Adrenal gland (tissue), 12 donors: ENCODE measurements around the gene OPRD1. TPM values are rescaled to one million over a fixed set of nuclear protein-coding genes. Genes with fewer than 3 reads are reported as not detected.
"Not testable (repeated sequence)": the region's sequence is repeated elsewhere in the genome, so short reads cannot be mapped to it uniquely, and the experiment has no call there.

ENCODE experiments used
- DNase-seq, 7 donors: peaks; one replicate each; pipeline ENCODE4 v3.0.0-alpha.2; 2019 to 2020
- H3K27ac ChIP-seq, 5 donors: fragments of 200-600 bp; sonication (generic) in 4 of 5; 1 replicate in 3 of 5; 2 replicates in 2 of 5; pipeline versions ENCODE4 v1.5.1 to v1.8.0; 2016 to 2020; ENCODE audit warnings: mild to moderate bottlenecking in 1 of 5
- H3K27me3 ChIP-seq: fragments of 200-600 bp; 2 replicates; pipeline ENCODE4 v1.8.0; 2021
- H3K36me3 ChIP-seq, 2 donors: fragments of 200-600 bp; replicated peaks in 1 of 2; 1 replicate in 1 of 2; 2 replicates in 1 of 2; pipeline versions ENCODE4 v1.5.1 to v1.8.0; 2018 to 2022
- H3K4me1 ChIP-seq, 2 donors: fragments of 200-600 bp; replicated peaks in 1 of 2; 1 replicate in 1 of 2; 2 replicates in 1 of 2; pipeline versions ENCODE4 v1.5.1 to v1.8.0; 2018 to 2021
- H3K4me3 ChIP-seq, 4 donors: fragments of 200-600 bp; sonication (generic) in 3 of 4; one replicate each; pipeline ENCODE4 v1.5.1; 2016 to 2018
- H3K9me3 ChIP-seq, 3 donors: fragments of 200-600 bp; sonication (generic) in 1 of 3; replicated peaks in 1 of 3; 1 replicate in 2 of 3; 2 replicates in 1 of 3; pipeline versions ENCODE4 v1.5.1 to v1.8.0; 2016 to 2021
- POLR2A ChIP-seq, 2 donors: fragments of 450-650 bp; IDR thresholded peaks; one replicate each; pipeline ENCODE4 v1.6.1; 2017; ENCODE audit warnings: antibody characterized with exemption in 2 of 2, mild to moderate bottlenecking in 2 of 2, moderate library complexity in 1 of 2
- WGBS, 4 donors: extraction: QIAGEN DNeasy Blood & Tissue Kit in 2 of 4; methylation state at CpG; one replicate each; pipeline versions ENCODE4 v1.1.5 to v1.1.7; 2013 to 2017; 5-methylcytosine and 5-hydroxymethylcytosine counted together
- intact Hi-C, 2 donors: fragments of 100-400 bp; cut with DNase I; formaldehyde crosslinking; loops; one replicate each; pipeline versions ENCODE4 v1.14.1 to v1.15.0; 2022 to 2023
- polyA plus RNA-seq, 3 donors: library from polyadenylated mRNA; stranded (reverse); fragments of 200-250 nt in 2 of 3; fragments of 350-450 nt in 1 of 3; fragmentation: Illumina TruSeq in 1 of 3; extraction: RNeasy Lipid Tissue Mini Kit (QIAGEN cat#74804) in 1 of 3; gene quantifications; one replicate each; pipeline ENCODE4 v1.2.3, GENCODE V29; 2013 to 2014
- total RNA-seq, 9 donors: library from RNA; depleted of rRNA in 4 of 9; stranded (reverse); fragments of >200 nt in 4 of 9; fragments of 120-200 nt in 1 of 9; fragmentation: NEBNext Ultra II Directional in 1 of 9; extraction: Animal tissue kit (Norgen Biotek cat#: 25700) in 1 of 9; gene quantifications; one replicate each; pipeline versions ENCODE4 v1.1.0 to v1.2.4, GENCODE V29; 2013 to 2023
- TF ChIP-seq, protein P1 (sequence below), 6 experiments: fragments of 450-650 bp in 4 of 6; fragments of 200-600 bp in 2 of 6; sonication (generic) in 1 of 6; IDR thresholded peaks; 1 replicate in 5 of 6; 2 replicates in 1 of 6; pipeline versions ENCODE4 v1.5.1 to v1.8.0; 2016 to 2021; ENCODE audit warnings: antibody characterized with exemption in 6 of 6, mild to moderate bottlenecking in 2 of 6, moderate library complexity in 1 of 6
- donor health status: healthy with polysubstance abuse.
- donor health status: Bipolar disorder and iron deficiency.
- donor health status: DM: yes; HTN: yes; CAD: no.
- donor health status: DM: no; HTN: no; CAD: no.
- donor health status: DM: no; HTN: no; CAD: no.
- donor health status: DM: yes; HTN: yes; CAD: no.

OPRD1 gene
- total and polyA plus RNA-seq, 12 donors: 0.06 to 1.8 (median 0.35) TPM; not detected in 4

DNA sequence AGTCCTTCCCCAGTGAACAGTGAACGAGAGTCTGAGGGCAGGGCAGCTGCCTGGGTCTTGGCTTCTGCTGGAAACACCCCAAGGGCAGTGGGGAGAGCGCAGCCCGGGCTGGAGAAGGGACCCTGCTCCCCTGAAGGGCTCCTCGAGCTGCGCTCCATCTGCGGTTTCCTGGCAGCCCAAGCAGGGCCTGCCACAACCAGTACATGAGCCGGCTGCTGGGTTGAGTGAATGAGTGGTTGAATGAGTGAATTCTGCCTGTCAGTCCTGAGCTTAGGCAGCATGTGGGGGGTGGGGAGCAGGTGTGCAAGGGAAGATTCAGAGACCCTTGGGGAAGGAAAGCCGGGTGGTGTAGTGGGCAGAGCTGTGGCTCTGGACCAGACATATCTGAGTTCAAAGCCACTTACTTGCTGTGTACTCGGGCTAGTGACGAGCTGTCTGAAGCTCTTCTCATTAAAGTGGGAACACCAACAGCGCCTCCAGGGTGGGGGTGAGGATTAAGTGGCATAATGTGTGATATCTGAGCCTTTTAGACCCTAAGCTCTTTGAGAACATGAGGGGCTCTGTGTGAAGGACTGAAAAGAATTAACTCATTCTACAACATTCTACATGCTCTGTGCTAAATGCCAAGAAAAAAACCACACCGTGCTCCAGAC lies 3.7 kb downstream of the OPRD1 start:
- intact Hi-C loops: no loop called here
- Histone ChIP-seq H3K9me3 (no peaks in the 10 kb centered on the region), H3K4me1 (no peaks in the 10 kb centered on the region), H3K36me3 (no peaks in the 10 kb centered on the region), H3K4me3 (no peak overlapping the region), H3K27me3 (peaks cover 35% of the 10 kb centered on the region), H3K27ac (peak overlapping the region in 1 of 5 donors; percentile 17)
- 38 to 56% (median 48%) methylated on average over 5 to 12 of the region's 12 CpGs for WGBS, 4 donors
- no peak for DNase-seq
- no peak for TF ChIP-seq POLR2A (IDR thresholded peaks at IDR 0.05)
- TF ChIP-seq, protein P1, sequence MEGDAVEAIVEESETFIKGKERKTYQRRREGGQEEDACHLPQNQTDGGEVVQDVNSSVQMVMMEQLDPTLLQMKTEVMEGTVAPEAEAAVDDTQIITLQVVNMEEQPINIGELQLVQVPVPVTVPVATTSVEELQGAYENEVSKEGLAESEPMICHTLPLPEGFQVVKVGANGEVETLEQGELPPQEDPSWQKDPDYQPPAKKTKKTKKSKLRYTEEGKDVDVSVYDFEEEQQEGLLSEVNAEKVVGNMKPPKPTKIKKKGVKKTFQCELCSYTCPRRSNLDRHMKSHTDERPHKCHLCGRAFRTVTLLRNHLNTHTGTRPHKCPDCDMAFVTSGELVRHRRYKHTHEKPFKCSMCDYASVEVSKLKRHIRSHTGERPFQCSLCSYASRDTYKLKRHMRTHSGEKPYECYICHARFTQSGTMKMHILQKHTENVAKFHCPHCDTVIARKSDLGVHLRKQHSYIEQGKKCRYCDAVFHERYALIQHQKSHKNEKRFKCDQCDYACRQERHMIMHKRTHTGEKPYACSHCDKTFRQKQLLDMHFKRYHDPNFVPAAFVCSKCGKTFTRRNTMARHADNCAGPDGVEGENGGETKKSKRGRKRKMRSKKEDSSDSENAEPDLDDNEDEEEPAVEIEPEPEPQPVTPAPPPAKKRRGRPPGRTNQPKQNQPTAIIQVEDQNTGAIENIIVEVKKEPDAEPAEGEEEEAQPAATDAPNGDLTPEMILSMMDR (IDR thresholded peaks at IDR 0.05): no peak

DNA sequence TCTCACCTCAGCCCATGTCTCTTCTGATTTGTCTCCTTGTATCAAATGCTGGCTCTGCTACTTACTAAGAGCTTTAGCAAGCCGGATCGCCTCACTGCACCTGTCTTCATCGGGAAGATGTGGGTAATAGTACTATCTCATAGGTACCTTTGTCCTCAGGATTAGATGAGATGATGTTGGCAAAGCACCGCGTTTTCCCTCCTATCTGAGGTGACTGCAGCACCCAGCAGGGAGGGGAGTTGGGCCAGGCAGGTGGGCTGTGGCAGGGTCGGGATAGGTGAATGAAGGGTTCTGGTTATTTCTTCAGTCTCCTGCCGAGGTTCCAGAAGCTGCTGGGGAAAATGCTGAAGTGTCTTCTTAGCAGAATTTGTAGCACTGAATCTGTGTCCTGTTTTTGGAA lies 5.2 kb downstream of the OPRD1 start:
- Histone ChIP-seq H3K9me3 (no peaks in the 10 kb centered on the region), H3K27me3 (peaks cover 27% of the 10 kb centered on the region)
- WGBS, 4 donors: 72 to 79% (median 73%) methylated on average over 7 of the region's 7 CpGs

DNA sequence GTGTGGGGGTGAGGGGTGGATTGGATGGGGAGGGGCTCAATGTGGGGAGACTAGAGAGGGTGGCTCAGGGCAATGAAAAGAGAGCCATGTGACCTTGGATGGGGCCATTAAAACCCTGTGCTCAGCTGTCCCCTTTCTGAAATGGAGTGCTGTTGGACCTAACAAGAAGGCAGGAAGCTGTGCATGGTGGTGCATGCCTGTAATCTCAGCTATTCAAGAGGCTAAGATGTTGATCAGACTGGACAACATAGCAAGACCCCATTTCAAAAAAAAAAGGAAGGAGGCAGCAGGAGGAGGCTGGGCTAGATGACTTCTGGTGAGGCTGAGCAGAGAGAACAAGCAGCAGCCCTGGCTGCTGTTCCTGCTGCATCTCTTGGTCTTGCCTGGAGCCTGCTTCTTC lies 7.0 kb downstream of the OPRD1 start:
- intact Hi-C loops: no loop called here
- no peaks in the 10 kb centered on the region for H3K36me3 ChIP-seq
- H3K27ac ChIP-seq: no peak overlapping the region
- H3K4me1 ChIP-seq: no peaks in the 10 kb centered on the region
- H3K27me3 ChIP-seq: peaks cover 13% of the 10 kb centered on the region
- no peak overlapping the region for H3K4me3 ChIP-seq
- H3K9me3 ChIP-seq: no peaks in the 10 kb centered on the region
- no peak for TF ChIP-seq POLR2A (IDR thresholded peaks at IDR 0.05)
- TF ChIP-seq, protein P1 (IDR thresholded peaks at IDR 0.05): no peak
- no peak for DNase-seq

More for the DNA sequence above, 5.2 kb downstream of the OPRD1 start:
- Histone ChIP-seq H3K4me3 (no peak overlapping the region), H3K27ac (no peak overlapping the region), H3K36me3 (no peaks in the 10 kb centered on the region), H3K4me1 (no peaks in the 10 kb centered on the region)
- DNase-seq: no peak
- intact Hi-C loops: no loop called here
- TF ChIP-seq POLR2A (IDR thresholded peaks at IDR 0.05): no peak
- TF ChIP-seq, protein P1 (IDR thresholded peaks at IDR 0.05): no peak

DNA sequence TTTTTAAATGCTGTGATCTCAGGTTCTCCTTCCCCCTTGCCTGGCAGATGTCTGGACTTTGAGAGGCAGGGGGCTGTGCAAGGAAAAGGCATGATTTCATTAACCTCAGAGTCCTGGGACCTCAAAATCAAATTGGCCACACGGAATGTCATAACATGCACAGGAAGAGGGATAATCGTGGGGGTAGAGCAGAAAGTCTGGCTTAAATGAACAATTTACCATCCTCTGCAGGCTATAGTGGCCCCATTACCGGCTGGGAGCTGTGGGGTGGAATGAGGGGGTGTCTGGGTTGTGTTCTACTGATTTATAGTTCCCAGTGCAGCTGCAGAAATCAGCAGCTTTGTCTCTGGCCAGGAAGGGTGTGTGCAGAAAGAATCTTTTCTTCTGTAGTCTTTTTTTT lies 10.8 kb downstream of the OPRD1 start:
- Histone ChIP-seq H3K27me3 (no peaks in the 10 kb centered on the region), H3K9me3 (no peaks in the 10 kb centered on the region), H3K4me3 (no peak overlapping the region), H3K27ac (no peak overlapping the region), H3K4me1 (no peaks in the 10 kb centered on the region), H3K36me3 (no peaks in the 10 kb centered on the region)
- intact Hi-C loops: no loop called here
- TF ChIP-seq POLR2A (IDR thresholded peaks at IDR 0.05): no peak
- WGBS, 4 donors: 23 to 36% (median 27%) methylated on average over 2 to 3 of the region's 3 CpGs
- DNase-seq: no peak

DNA sequence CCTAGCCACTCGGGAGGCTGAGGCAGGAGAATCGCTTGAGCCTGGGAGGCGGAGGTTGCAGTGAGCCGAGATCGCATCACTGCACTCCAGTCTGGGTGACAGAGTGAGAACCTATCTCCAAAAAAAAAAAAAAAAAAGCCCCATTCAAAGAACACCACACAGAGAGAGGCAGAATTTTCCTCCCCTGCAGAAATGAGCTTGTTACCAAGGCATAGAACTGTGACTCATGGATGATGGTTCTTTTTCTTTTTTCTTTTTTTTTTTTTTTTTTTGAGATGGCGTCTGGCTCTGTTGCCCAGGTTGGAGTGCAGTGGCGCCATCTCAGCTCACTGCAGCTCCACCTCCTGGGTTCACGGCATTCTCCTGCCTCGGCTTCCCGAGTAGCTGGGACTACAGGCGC lies 12.1 kb downstream of the OPRD1 start:
- H3K36me3 ChIP-seq, H3K27ac ChIP-seq, intact Hi-C loops, H3K9me3 ChIP-seq, H3K4me3 ChIP-seq, H3K4me1 ChIP-seq, DNase-seq, H3K27me3 ChIP-seq: not testable (repeated sequence)
- 79 to 92% (median 84%) methylated on average over 11 of the region's 11 CpGs for WGBS, 4 donors

DNA sequence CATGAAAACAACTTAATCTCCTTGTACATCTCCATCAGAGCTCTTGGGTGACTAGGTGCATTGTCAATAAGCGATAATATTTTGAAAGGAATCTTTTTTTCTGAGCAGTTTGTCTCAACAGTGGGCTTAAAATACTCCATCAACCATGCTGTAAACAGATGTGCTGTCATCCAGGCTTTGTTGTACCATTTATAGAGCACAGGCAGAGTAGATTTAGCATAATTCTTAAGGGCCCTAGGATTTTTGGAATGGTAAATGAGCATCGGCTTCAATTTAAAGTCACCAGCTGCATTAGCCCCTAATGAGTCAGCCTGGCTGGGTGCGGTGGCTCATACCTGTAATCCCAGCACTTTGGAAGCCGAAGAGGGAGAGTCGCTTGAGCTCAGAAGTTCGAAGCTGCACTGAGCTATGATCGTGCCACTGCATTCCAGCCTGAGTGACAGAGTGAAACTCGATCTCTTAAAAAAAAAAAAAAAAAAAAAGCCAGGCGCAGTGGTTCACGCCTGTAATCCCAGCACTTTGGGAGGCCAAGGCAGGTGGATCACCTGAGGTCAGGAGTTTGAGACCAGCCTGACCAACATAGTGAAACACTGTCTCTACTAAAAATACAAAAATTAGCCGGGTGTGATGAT lies 16.4 kb downstream of the OPRD1 start:
- WGBS, 4 donors: 54 to 68% (median 63%) methylated on average over 9 to 11 of the region's 11 CpGs

More for the DNA sequence above, 16.4 kb downstream of the OPRD1 start:
- DNase-seq, H3K9me3 ChIP-seq, H3K27ac ChIP-seq, H3K36me3 ChIP-seq, H3K27me3 ChIP-seq, intact Hi-C loops, H3K4me3 ChIP-seq, H3K4me1 ChIP-seq: not testable (repeated sequence)
